AG08396 (cell line): ENCODE data around the gene RAB13.

Experiments
- DNase-seq: peaks from one replicate; pipeline ENCODE4 v3.0.0; 2012; ENCODE audit warnings: low spot score, mixed read lengths

RAB13 gene

DNA sequence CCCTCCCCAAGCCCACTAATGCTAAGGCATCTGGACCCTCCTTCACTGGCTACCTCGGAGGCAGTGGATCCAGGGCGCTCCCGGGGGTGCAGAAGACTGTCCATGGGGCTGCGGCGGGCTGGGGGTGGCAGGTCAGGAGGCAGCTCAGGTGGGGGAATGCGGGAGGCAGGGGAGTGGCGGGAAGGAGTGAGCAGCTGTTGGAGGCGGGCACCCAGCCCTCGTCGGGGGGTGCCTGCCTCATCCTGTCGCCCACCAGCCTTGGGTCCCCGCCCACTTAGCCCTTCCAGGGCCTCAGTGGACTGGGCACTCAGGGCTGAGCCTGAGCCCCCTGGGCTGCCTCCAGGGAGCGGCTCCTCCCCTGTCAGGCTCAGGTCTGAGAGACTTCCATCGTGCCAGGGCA is 52.7 kb downstream of the RAB13 start:
- DNase-seq: no peak

DNA sequence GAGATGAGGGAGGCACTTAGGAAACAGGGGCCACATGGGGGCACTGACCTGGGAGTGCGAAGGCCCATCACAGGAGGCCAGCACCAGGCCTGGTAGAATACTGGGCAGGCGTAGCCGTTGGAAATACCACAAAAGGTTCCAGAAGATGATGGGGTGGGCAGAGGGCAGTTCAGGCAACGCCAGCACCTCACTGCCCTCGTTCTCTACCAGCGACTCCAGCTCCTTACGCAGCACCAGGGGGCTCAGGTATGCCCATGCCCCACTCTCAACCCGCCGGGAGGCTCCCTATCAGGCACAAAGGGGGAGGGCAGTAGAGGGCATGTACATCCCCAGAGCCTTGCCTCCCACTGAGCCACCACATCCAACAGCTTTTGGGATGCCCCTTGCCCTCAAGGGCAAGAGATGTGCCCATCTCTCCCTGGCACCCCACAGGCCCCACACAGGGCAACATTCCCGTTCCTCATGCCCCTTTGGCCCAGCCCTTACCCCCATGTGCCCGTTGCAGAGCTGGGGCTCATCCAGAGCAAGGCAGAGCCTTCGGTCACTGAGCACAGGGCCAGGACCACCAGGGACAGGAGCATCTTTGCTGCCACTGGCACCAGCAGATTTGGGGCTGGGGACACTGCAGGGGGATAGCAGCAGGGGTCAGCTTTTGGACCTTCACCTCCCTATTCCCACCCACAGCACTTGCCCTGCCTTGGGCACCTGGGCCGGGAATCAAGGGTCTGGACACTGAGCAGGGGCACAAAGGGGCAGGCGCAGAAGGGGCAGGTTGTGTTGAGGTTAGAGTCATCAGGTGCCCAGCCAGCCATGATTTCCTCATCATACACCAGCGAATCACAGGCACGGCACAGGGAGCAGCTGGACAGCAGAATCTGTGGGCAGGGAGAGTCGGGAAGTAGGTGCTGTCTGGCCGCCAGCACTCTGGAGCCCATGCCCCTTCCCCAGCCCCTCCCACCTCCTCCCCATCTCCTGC is 53.7 kb downstream of the RAB13 start:
- DNase-seq: no peak
